Activated naive CD8-positive, alpha-beta T cell treated with anti-CD3 and anti-CD28 coated beads, Interleukin-2, amount 50 U/mL, for 16 hours (primary cell): Measurements from ENCODE around the gene RAPGEF5.
"Not testable (repeated sequence)": the region's sequence is repeated elsewhere in the genome, so short reads cannot be mapped to it uniquely, and the experiment has no call there.

ENCODE experiments used
- DNase-seq: peaks from one replicate; pipeline ENCODE4 v3.0.0-alpha.2; 2020; ENCODE audit warnings: low read depth, low spot score

The RAPGEF5 gene

GRCh38 chr7:22088827-22089226 lies 268.1 kb downstream of the RAPGEF5 start:
- DNase-seq: no peak

DNA sequence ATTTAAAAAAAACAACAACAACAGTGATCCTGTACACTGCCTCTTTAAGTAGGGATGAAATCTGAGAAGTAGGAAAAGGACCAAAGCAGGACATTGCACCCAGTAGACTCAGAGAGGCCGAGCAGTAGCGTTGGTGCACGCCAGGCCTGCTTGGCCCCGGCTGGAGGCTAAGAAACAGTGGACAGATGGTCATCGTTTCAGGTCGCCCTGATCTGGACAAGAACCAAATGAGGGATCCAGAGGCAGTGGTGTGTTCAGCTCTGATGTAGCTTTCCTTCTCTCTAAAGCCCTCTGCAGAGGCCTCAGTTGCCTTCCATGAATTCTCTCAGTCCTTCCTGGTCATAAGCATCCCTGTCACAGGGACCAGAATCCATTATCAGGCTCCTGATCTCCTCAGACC lies 269.1 kb downstream of the RAPGEF5 start:
- no peak for DNase-seq

GRCh38 chr7:22083704-22084240 lies 273.2 kb downstream of the RAPGEF5 start:
- no peak for DNase-seq

GRCh38 chr7:22082886-22083703 lies 273.9 kb downstream of the RAPGEF5 start:
- peak; percentile 71 for DNase-seq

DNA sequence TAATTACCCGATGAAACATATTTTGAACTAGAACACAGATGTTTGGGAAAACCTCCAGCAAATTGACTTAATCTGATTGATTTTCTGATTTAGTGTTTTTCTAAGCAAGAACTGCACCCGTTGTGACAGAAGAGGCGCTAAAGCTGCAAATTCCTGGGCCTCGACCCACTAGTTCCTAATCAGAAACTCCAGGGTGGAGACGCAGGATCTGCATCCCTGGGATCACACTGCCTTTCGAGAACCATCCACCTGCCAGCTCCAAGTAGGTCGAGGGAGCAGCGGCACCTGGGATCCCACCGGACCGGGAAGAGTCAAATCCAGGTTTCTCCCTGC lies 274.4 kb downstream of the RAPGEF5 start:
- no peak for DNase-seq

GRCh38 chr7:22080219-22080618 lies 276.7 kb downstream of the RAPGEF5 start:
- DNase-seq: not testable (repeated sequence)

- DNase-seq: not testable (repeated sequence)
Observed at GRCh38 chr7:22078872-22079271, 278.1 kb downstream of the RAPGEF5 start.

DNA sequence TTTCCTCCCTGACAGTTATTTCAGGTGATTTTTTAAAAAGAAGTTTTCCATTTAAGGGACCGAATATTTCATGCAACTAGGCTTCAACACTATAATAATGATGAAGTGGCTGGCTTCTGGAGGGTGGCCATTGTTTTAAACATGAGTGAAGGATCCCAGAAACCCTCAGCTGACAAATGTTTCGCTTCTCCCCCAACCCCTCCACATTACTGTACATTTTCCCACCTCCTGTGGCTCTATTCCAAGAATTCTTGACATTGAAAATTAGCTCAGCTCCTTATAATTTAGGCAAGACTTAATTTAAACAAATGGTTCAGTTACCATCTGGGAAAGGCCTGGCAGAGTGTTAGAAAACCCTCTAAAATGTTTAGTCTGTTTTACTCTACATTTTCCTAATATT lies 281.4 kb downstream of the RAPGEF5 start:
- DNase-seq: no peak

GRCh38 chr7:22074897-22075296 lies 282.1 kb downstream of the RAPGEF5 start:
- no peak for DNase-seq
